Measurements from ENCODE around the gene RASGRP1. TPM values are rescaled to one million over a fixed set of nuclear protein-coding genes. Genes with fewer than 3 reads are reported as not detected.

Gene RASGRP1
- total RNA-seq, 1 experiment from 2014 or later: 1.6 TPM

DNA sequence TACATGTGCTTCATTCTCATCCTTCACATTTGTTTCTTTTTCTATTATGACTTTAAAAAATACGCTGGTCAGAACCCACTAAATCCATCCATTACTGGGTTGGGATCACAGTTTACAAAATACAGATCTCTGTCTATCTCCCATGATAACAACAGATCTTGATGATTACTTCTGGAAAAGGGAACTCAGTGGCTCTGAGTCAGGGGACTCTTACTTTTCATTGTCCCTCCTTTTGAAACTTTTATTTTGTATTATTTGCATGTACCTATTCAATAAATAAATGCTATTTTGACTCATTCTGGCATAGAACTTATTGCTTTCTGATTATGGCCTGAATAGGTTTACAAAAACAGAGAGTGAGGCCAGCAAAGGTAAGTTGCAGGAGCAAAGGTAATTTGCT, 11.6 kb upstream of the RASGRP1 start:
- no peak for DNase-seq (ENCODE audit: low spot score)

GRCh38 chr15:38565287-38565670, 665 bp upstream of the RASGRP1 start:
- DNase-seq (ENCODE audit: low spot score): no peak

- DNase-seq (ENCODE audit: low spot score): peak; percentile 30
These were observed 693 bp downstream of the RASGRP1 start for GRCh38 chr15:38563723-38564519.

GRCh38 chr15:38562278-38562677, 2.3 kb downstream of the RASGRP1 start:
- no peak for DNase-seq (ENCODE audit: low spot score)

DNA sequence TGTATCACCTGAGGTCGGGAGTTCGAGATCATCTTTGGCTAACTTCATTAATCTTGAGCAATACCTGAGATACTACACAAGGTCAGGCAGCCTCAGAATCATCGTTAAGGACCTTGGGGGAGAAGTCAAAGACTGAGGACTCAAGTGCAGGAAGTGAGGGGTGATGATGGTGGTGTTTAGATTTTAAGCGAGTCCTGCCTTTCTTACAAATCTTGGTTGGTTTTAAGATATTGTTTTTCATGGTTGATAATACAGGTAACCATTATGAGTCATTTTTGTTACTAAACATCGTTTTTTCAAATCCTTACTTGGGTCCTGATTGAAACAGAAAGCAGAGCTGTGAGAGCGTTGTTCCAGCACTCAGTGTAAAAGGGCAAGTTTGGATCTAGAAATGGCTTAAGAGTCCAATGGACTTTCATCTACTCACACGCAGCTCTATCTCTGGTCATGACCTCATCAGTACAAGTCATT, 4.1 kb downstream of the RASGRP1 start:
- no peak for DNase-seq (ENCODE audit: low spot score)

- no peak for DNase-seq (ENCODE audit: low spot score)
These were observed 4.8 kb downstream of the RASGRP1 start for GRCh38 chr15:38559636-38560307.

DNA sequence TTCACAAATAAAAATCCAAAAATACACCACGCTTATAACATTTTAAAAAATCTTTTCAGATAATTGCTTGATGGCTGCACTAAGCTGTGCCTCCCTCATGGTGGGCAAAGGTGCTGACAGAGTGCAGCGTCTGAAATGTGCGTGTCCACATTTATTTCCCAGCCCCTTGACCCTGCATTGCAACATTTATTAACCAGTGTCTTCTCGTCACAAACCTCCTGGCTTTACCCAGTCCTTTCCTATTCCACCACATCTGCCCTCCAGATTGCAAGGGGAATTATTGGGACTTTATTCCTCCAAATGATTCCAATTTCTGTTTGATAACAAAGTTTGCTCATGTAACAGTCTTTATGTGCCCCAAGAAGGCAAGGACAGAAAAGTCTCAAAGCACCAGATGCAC, 5.5 kb downstream of the RASGRP1 start:
- DNase-seq (ENCODE audit: low spot score): no peak

DNA sequence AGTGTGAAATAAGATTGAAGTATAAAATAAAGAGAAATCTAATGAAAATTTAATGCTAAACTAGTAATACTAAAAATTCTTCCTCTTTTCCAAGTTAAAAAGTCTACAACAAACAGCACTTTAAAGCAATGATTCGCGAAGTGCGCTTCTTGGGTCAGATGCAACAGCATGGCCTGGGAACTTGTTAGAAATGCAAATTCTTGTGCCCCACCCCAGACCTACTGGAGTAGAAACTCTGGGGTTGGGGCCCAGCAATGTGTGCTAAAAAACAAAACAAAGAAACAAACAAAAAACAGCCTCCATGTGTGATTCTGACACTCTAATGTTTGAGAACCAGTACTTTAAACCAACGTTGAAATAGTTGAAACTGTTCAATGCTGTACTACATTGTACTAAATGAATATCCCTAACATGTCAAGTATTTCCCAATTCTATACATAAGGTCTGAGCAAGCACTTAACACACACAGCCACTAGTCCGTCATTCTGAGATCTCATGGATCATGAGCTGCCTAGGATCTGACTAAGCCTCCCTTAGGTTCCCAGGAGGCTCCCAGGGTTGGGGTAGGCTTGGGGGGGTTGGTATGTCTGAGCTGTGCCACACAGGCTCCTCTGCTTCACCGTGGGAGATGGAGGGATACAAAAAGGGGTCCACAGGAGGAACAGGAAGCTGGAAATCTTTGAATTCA, 6.1 kb downstream of the RASGRP1 start:
- DNase-seq (ENCODE audit: low spot score): no peak

GRCh38 chr15:38557921-38558320, 6.7 kb downstream of the RASGRP1 start:
- no peak for DNase-seq (ENCODE audit: low spot score)

- no peak for DNase-seq (ENCODE audit: low spot score)
These were observed 8.8 kb downstream of the RASGRP1 start for GRCh38 chr15:38555686-38556334.

DNA sequence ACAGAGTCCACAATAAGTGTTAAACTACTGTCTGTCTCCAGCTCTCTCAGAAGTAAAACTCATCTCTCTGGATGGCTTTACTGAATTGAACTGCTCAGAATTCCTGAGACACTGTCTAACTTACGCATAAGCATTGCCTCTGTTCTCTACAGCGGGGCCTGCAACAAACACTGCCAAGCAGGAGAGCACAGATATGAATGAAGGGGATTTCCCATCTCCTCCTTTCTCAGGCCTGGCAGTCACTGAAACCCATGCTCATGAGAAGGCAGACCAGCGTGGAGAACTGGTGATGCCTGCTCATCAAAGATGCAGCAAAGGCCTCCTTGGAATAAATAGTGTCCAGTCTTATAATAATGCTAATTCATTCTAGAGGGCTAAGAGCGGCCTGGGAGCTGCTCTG, 10.3 kb downstream of the RASGRP1 start:
- no peak for DNase-seq (ENCODE audit: low spot score)

- DNase-seq (ENCODE audit: low spot score): no peak
These were observed 11.5 kb downstream of the RASGRP1 start for GRCh38 chr15:38553071-38553470.

GRCh38 chr15:38551720-38552648, 12.6 kb downstream of the RASGRP1 start:
- DNase-seq (ENCODE audit: low spot score): no peak

DNA sequence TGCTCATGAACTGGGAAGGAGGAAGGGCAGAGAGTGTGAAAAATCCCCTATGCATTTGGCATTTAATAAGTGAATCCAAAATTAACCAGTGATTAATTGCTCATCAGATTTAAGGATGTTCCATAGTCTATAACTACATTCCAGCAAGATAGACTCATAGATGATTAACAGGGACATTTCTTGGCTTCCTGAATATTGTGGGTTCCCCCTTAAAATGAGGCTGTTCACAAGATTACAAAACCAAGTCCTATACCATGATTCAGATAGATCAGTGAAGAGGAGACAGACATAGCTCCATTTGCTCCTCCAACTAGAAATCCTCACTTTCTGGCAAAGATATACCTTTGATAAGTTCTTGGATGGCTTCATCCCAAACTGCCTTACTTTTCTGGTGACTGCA, 15.4 kb downstream of the RASGRP1 start:
- peak; percentile 35 for DNase-seq (ENCODE audit: low spot score)

DNA sequence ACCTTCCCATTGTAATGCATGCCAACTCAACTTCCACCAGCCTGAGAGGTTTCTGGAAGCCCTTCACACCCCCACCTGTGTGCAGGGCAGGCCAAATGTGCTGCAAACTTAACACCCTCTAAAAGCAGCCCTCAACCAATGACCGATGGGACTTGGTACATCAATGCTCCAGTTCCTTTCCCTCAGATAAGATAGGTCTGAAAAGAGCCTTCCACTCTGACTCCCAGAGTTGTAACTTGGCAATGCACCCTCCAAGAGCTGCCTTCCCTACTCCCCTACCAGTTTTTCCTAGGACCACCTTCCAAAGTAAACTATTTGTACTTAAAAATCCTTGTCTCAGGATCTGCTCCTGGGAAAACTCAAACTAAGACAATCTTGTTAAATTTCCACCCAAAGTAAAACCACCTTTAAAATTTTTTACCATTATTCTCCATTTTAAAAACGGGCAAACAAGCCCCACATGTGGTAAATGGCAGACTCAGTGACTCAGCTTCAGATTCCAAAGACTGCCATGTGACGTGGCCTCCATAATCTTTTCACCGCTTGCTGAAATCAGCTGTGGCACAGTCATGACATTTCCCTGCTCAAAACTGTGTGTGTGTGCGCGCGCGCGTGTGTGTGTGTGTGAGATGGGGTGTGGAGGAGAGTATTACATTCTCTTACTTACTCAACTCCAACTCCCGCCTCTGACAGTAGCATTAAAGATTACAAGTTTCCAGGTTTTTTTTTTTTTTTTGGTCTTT, 17.2 kb downstream of the RASGRP1 start:
- peak; percentile 72 for DNase-seq (ENCODE audit: low spot score)

GRCh38 chr15:38545179-38545578, 19.4 kb downstream of the RASGRP1 start:
- DNase-seq (ENCODE audit: low spot score): no peak

DNA sequence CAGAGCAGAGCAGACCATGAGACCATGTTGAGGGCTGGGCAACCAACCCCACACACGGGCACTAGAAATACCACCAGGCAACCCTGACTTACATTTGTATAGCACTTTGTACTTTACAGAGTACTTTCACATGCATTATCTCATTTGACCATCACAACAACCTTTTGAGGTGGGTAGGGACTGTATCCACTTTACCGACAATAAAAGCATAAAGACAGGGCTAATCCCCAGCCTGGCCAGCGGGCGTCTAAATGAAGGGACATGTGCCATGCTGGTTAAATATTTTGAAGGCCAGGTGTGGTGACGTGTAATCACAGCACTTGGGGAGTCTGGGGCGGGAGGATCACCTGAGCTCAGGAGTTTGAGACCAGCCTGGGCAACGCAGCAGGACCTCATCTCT, 23.6 kb downstream of the RASGRP1 start:
- DNase-seq (ENCODE audit: low spot score): no peak

DNA sequence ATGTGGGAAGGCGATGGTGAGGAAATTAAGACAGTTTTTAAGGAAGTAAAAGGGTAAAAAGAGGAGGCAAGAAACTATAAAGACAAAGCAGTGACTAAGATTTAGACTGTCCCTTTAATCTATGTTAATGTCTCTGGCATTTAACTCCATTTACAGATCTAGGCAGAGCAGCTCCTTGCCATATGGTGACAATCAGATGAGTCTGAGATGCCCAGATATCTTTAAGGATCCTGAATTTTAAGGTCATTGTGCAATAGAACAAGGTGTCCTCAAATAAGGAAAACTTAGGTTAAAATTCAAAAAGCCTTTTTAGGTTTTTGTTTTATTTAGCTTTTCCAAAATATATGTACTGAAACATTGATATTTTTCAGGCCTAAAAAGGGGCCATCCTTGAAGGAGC, 24.1 kb downstream of the RASGRP1 start:
- DNase-seq (ENCODE audit: low spot score): no peak

- no peak for DNase-seq (ENCODE audit: low spot score)
These were observed 25.6 kb downstream of the RASGRP1 start for GRCh38 chr15:38539008-38539343.

- no peak for DNase-seq (ENCODE audit: low spot score)
These were observed 26.1 kb downstream of the RASGRP1 start for GRCh38 chr15:38538328-38539007.

Measured in A172 (cell line).